Measurements from ENCODE around the gene FSTL1.
A peak's percentile ranks its signal among the peaks of the same experiment; 100 is the strongest.
"Not testable (repeated sequence)": the region's sequence is repeated elsewhere in the genome, so short reads cannot be mapped to it uniquely, and the experiment has no call there.

The FSTL1 gene

DNA sequence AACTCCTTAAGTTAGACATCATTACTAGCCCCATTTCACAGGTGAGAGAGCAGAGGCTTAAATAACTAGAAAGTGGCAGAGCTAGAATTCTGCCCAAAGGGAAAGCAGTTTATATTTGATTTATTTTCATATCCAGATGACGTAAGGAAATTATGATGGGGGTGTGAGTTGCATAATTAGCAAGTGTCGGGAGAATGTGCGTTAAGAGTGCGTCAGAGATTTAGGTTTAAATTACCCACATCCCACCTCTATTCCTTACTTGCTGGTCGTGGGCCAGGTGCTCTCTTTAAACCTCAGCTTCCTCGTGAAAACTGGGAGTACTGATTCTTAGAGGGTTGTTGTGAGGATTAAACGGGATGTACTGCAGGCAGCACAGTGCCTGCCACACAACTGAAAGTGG is 32.3 kb downstream of the FSTL1 start:
- no peak for DNase-seq (ENCODE audit: low spot score)

- peak; percentile 95 for DNase-seq (ENCODE audit: low spot score)
These were observed 33.4 kb downstream of the FSTL1 start for GRCh38 chr3:120417272-120417911.

DNA sequence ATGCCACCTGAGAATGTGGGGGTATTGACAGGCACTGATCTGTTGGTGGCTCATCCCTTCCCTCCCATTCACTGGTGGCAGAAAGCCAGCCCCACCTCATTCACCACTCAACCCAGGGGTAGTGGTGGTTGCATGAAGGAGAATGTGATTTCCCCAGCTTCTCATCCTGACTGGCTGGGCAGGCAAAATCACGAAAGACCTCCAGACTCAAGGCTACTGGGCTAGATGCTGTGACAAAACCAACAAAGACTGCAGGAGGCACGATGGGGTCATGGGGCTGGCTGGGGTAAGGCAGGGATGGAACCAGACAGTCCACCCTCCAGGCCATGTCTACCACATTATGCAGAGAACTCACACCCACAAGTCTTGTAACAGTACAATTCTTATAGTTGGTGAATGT is 33.9 kb downstream of the FSTL1 start:
- DNase-seq (ENCODE audit: low spot score): peak; percentile 22

- no peak for DNase-seq (ENCODE audit: low spot score)
These were observed 35.0 kb downstream of the FSTL1 start for GRCh38 chr3:120415756-120416155.

DNA sequence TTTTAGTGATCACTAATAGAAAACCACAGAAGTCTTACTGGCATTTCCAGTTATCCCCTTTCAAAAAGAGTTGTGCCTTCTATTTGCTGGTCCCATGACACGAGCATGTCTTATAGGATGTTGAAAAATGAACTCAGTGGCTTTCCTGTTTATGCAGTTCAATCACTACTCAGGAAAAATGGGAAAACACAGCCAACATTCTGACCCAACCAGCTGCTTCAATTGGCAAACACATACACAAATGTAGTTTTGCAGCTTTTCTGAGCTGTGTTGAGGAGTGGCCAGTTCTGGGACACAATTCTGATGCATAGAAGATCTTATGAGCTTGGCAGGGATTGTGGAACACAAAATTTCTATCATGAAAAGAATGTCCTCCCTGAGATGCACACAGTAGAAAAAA is 40.3 kb downstream of the FSTL1 start:
- DNase-seq (ENCODE audit: low spot score): no peak

DNA sequence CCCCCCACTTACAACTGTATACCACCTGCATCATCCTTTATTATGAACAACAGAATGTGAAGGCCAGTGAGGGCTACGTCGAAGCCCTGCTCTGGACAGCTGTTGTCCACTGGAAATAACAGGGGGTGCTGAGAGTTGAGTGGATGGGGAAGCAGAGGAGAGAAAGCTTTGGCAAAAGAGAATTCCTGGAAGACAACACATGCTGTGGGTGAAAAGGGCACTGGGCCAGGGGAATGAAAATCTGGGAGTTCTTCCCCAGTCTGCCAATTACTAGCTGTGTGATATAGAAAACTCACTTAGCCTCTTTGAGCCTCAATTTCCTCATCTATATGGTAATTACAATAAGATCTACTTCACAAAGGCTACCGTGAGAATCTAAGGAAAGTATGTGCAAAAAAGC is 40.7 kb downstream of the FSTL1 start:
- DNase-seq (ENCODE audit: low spot score): no peak

GRCh38 chr3:120407508-120408287 is 43.1 kb downstream of the FSTL1 start:
- DNase-seq (ENCODE audit: low spot score): no peak

- DNase-seq (ENCODE audit: low spot score): peak; percentile 34
These were observed 45.9 kb downstream of the FSTL1 start for GRCh38 chr3:120404876-120405275.

GRCh38 chr3:120402257-120402656 is 48.5 kb downstream of the FSTL1 start:
- DNase-seq (ENCODE audit: low spot score): no peak

- no peak for DNase-seq (ENCODE audit: low spot score)
These were observed 51.4 kb downstream of the FSTL1 start for GRCh38 chr3:120399372-120399771.

DNA sequence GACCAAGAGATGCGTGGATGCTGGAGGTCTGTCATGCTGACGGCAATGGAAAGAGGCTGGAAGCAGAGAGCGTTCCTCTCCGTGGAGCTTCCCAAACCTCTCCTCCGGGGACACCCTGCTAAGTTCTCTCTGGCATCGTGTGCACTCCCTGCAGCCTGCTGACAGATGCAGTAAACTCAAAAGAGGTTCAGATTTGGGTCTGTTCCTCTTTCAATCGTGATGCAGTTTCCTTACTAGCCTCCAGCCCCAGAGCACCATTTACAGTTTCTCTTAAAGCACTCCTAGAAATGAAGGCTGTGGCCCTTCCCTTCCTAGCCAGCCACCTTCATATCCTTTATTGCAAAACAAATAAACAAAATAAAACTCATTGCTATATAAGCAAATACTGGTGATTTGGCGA is 54.3 kb downstream of the FSTL1 start:
- DNase-seq (ENCODE audit: low spot score): no peak

DNA sequence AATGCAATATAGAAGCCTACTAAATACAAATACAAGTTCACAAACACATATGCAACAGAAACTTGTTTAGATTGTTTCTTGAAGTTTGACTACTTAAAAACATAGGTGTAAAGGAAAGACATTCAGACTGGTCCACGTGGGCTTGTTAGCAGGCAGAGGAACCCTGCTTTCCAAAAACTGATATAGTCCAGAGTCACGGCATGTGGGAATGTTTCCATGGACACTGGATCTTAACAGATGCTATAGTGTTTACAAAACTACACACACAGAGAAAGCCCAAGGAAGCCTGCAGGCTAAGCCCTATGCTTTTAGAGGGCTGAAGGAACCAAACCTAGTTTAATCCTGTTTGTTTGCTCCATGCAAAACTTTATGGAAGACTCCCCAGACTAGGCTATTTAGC is 56.4 kb downstream of the FSTL1 start:
- no peak for DNase-seq (ENCODE audit: low spot score)

- no peak for DNase-seq (ENCODE audit: low spot score)
These were observed 57.0 kb downstream of the FSTL1 start for GRCh38 chr3:120393761-120394160.

DNA sequence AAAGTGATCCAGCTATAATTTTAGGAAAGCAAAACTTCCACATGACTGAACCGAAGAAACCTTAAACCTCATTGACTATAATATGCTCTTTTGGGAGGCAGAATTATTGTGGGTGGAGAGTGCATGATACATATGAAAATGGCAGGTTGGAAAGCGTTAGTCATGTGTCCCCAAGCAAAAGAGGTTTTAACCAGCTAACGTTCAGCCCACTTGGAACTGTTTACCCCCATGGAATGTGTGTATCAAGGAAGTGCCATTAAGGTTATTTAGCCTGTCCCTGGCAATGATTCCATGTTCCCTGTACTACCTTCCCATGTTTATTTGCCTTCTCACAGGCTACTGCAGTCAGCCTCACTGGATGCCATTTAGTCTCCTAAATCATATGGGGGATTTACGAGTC is 57.5 kb downstream of the FSTL1 start:
- DNase-seq (ENCODE audit: low spot score): no peak

GRCh38 chr3:120382941-120383447 is 67.8 kb downstream of the FSTL1 start:
- DNase-seq (ENCODE audit: low spot score): no peak

DNA sequence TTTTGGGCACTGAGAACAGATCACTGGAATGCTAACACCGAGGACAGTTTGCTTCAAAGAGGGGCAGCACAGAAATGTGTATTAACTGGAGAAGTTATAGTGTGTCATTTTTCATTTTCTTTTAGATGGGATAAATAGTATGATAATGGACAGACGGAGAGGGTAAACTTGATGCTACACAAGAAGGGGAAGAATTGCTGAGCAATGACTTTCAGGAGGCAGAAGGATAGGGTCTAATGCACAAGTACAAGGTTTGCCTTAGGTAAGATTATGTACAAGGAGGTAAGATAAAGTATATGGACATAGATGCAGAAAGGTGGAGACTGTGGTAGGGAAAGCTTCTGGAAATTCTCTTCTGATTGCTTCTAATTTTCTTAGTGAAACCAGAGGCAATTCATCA is 69.3 kb downstream of the FSTL1 start:
- DNase-seq (ENCODE audit: low spot score): no peak

GRCh38 chr3:120377948-120378347 is 72.8 kb downstream of the FSTL1 start:
- not testable (repeated sequence) for DNase-seq (ENCODE audit: low spot score)

GRCh38 chr3:120370463-120370862 is 80.3 kb downstream of the FSTL1 start:
- DNase-seq (ENCODE audit: low spot score): no peak

- DNase-seq (ENCODE audit: low spot score): no peak
These were observed 81.7 kb downstream of the FSTL1 start for GRCh38 chr3:120369037-120369467.

DNA sequence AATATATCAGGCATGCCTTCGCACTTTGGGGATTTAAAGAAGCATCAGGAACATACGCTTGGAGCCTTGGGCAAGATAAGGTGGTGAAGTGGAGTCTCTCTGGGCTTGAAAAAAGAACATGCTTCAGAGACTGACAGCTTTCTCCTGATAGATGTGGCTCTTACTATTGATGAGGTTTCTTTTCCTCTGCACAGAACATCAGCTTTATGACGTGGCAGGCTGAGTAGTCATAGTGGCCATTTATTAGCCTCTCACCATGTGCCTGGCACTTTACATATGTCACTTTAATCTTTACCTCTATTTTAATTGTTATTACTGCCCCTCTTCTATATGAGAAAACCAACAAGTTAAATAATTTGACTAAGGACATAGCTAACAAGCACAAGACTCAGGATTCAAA is 82.6 kb downstream of the FSTL1 start:
- no peak for DNase-seq (ENCODE audit: low spot score)

DNA sequence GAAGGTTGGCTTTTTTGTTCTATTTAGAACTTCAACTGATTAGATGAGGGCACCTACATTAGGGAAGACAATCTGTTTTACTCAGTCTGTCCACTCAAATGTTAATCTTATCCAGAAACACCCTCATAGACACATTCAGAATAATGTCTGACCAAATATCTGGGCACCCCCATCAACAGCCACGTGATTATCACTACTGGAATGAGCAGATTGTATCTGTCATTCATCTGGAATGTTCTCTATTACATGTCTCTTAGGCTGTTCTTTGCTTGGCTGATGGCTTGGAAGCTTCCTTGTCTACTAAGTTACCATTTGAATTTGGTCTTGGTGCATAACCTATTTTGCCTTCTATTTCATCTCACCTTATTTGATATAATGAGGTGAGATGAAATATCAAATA is 86.0 kb downstream of the FSTL1 start:
- DNase-seq (ENCODE audit: low spot score): peak; percentile 55

- DNase-seq (ENCODE audit: low spot score): no peak
These were observed 86.7 kb downstream of the FSTL1 start for GRCh38 chr3:120364101-120364500.

DNA sequence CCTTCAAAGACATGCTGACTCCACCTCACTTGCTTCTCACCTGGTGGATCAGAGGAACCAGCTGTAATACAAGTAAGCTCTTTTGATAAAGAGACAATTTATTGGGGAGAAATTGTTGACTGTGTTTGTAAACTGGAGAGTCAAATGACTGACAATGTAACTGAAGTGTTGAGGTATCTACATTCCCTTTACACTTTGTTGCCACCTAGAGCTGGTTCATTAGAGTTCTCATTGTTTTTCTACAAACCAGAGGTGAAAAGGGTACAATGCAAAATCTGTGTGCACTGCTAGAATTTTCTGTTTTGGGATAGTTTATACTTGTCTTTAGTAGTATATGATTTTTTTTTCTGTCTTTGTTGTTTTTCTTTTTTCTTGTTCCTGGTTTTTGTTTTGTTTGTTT is 93.0 kb downstream of the FSTL1 start:
- DNase-seq (ENCODE audit: low spot score): no peak

DNA sequence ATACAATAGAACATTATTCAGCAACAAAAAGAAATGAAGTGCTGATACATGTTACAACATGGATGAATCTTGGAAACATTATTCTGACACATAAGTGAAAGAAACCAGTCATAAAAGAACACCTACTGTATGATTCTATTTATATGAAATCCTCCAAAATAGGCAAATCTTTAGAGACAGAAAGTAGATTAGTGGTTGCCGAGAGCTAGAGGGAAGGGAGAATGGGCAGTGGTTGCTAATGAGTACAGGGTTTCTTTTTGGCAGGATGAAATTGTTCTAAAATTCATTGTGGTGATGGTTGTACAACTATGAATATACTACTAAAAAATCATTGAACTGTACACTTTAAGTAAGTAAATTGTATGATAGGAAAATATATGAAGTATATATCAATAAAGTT is 95.3 kb downstream of the FSTL1 start:
- DNase-seq (ENCODE audit: low spot score): no peak
